CD4-positive, alpha-beta T cell (primary cell): Measurements from ENCODE around the gene ACSL4. TPM values are rescaled to one million over a fixed set of nuclear protein-coding genes. Genes with fewer than 3 reads are reported as not detected.

ENCODE experiments used
- ATAC-seq: fragments of 200-7000 bp; cut with Tn5 transposase; one replicate; pipeline ENCODE4 v1.10.0; 2022; ENCODE audit warnings: mild to moderate bottlenecking; ENCODE audit not compliant: poor library complexity
- CTCF ChIA-PET: fragments of 350-600 bp; sonication (Branson Sonifier 250); formaldehyde crosslinking; loops from one replicate; lab custom pipeline; 2021; ENCODE audit warnings: antibody characterized with exemption, inconsistent platforms; lab: Charles Lee
- POLR2A ChIA-PET: fragments of 350-600 bp; sonication (Branson Sonifier 250); formaldehyde crosslinking; loops from one replicate; lab custom pipeline; 2021; ENCODE audit warnings: antibody characterized with exemption, inconsistent platforms; lab: Charles Lee
- DNase-seq, 14 experiments: peaks; one replicate each; pipeline ENCODE4 v3.0.0-alpha.2; 2013 to 2020; ENCODE audit warnings: mixed read lengths in 2 of 14
- H3K27ac ChIP-seq, 2 donors: one replicate each; pipeline versions ENCODE4 v1.5.1 to v1.7.0; 2013; ENCODE audit warnings: low read length in 2 of 2, low read depth in 1 of 2, mild to moderate bottlenecking in 1 of 2
- H3K27me3 ChIP-seq, 2 experiments: 1 replicate in 1 of 2; 2 replicates in 1 of 2; pipeline versions ENCODE4 v1.6.1 to v1.7.0; 2013; ENCODE audit warnings: low read length in 2 of 2, control low read depth in 1 of 2, mild to moderate bottlenecking in 1 of 2, moderate library complexity in 1 of 2; ENCODE audit not compliant: insufficient read depth in 2 of 2, control insufficient read depth in 1 of 2
- H3K36me3 ChIP-seq: one replicate; pipeline ENCODE4 v1.6.1; 2013; ENCODE audit warnings: low read length, control low read depth; ENCODE audit not compliant: insufficient read depth
- H3K4me1 ChIP-seq: one replicate; pipeline ENCODE4 v1.6.1; 2013; ENCODE audit warnings: low read length, control low read depth; ENCODE audit not compliant: insufficient read depth
- H3K4me3 ChIP-seq: one replicate; pipeline ENCODE4 v1.5.1; 2013; ENCODE audit warnings: mild to moderate bottlenecking, low read length, moderate library complexity
- H3K9me3 ChIP-seq, 2 experiments: 1 replicate in 1 of 2; 2 replicates in 1 of 2; pipeline versions ENCODE4 v1.6.1 to v1.7.0; 2013; ENCODE audit warnings: low read length in 2 of 2, mild to moderate bottlenecking in 2 of 2, control low read depth in 1 of 2, moderate library complexity in 1 of 2; ENCODE audit not compliant: control insufficient read depth in 1 of 2, insufficient read depth in 1 of 2
- H3K27ac Mint-ChIP-seq: one replicate; pipeline ENCODE4 v1.8.0; 2020; ENCODE audit warnings: mixed read lengths
- H3K27me3 Mint-ChIP-seq: one replicate; pipeline ENCODE4 v1.8.0; 2021; ENCODE audit warnings: mixed read lengths
- H3K36me3 Mint-ChIP-seq: one replicate; pipeline ENCODE4 v1.8.0; 2021; ENCODE audit warnings: low read depth, mixed read lengths
- H3K4me1 Mint-ChIP-seq: one replicate; pipeline ENCODE4 v1.8.0; 2021; ENCODE audit warnings: low read depth, mixed read lengths
- H3K4me3 Mint-ChIP-seq: one replicate; pipeline ENCODE4 v1.8.0; 2020; ENCODE audit warnings: mild to moderate bottlenecking, mixed read lengths
- H3K9me3 Mint-ChIP-seq: one replicate; pipeline ENCODE4 v1.8.0; 2020; ENCODE audit warnings: mixed read lengths
- CTCF ChIP-seq: fragments of 200-600 bp; IDR thresholded peaks from one replicate; pipeline ENCODE4 v1.8.0; 2022; ENCODE audit warnings: antibody characterized with exemption, mild to moderate bottlenecking
- intact Hi-C, 2 experiments: fragments of 100-400 bp; cut with DNase I in 1 of 2; cut with micrococcal nuclease in 1 of 2; formaldehyde crosslinking; loops; one replicate each; pipeline versions ENCODE4 v1.15.1 to v1.9.0; 2023 to 2025; cut with DNase I, micrococcal nuclease
- total RNA-seq, 174 experiments: library from RNA in 2 of 174; stranded (reverse) in 2 of 174; gene quantifications; one replicate each; pipeline ENCODE4 v1.2.3 and lab custom pipeline; 2021 to 2026

ACSL4 gene
- total RNA-seq, 2 experiments from 2014 or later = 11.1 to 14.5 TPM

- Histone ChIP-seq H3K27me3 (peaks cover 0 to 3% of the 10 kb centered on the region in 2 experiments), H3K36me3 (no peaks in the 10 kb centered on the region), H3K4me1 (no peaks in the 10 kb centered on the region), H3K9me3 (no peaks in the 10 kb centered on the region), H3K27ac (no peak overlapping the region), H3K4me3 (no peak overlapping the region)
- Mint-ChIP-seq H3K36me3 (no peaks in the 10 kb centered on the region), H3K4me3 (no peak overlapping the region), H3K27me3 (no peaks in the 10 kb centered on the region), H3K27ac (no peak overlapping the region), H3K9me3 (peaks cover 6% of the 10 kb centered on the region), H3K4me1 (no peaks in the 10 kb centered on the region)
- ATAC-seq = no peak
- ChIA-PET POLR2A (no interaction called here), CTCF (no interaction called here)
- intact Hi-C loops = no loop called here
- no peak for TF ChIP-seq CTCF
- DNase-seq = no peak
Measured at GRCh38 chrX:109751698-109752097, 18.6 kb upstream of the ACSL4 start.

GRCh38 chrX:109749207-109749606 is 16.1 kb upstream of the ACSL4 start:
- H3K36me3 ChIP-seq = no peaks in the 10 kb centered on the region
- no peaks in the 10 kb centered on the region for H3K9me3 ChIP-seq
- no peaks in the 10 kb centered on the region for H3K4me1 ChIP-seq
- no peaks in the 10 kb centered on the region for H3K36me3 Mint-ChIP-seq
- no peaks in the 10 kb centered on the region for H3K27me3 Mint-ChIP-seq
- intact Hi-C loops = no loop called here
- ATAC-seq = no peak
- DNase-seq = no peak
- TF ChIP-seq CTCF = no peak
- CTCF ChIA-PET = no interaction called here
- H3K4me3 Mint-ChIP-seq = no peak overlapping the region
- no peaks in the 10 kb centered on the region for H3K9me3 Mint-ChIP-seq
- no peaks in the 10 kb centered on the region for H3K27me3 ChIP-seq
- H3K27ac ChIP-seq = no peak overlapping the region
- POLR2A ChIA-PET = no interaction called here
- no peak overlapping the region for H3K27ac Mint-ChIP-seq
- no peaks in the 10 kb centered on the region for H3K4me1 Mint-ChIP-seq
- H3K4me3 ChIP-seq = no peak overlapping the region

DNA sequence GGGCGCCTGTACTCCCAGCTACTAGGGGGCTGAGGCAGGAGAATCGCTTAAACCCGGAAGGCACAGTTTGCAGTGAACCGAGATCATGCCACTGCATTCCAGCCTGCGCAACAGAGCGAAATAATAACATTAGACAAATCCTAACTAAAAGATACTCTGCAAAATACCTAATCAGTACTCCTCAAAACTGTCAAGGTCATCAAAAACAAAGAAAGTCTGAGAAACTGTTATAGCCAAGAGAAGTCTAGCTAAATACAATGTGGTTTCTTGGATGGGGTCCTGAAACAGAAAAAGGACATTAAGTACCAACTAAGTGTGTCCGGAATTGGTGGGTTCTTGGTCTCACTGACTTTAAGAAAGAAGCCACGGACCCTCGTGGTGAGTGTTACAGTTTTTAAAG is 14.6 kb upstream of the ACSL4 start:
- H3K27ac ChIP-seq = no peak overlapping the region
- DNase-seq = no peak
- ChIA-PET POLR2A (no interaction called here), CTCF (no interaction called here)
- no peaks in the 10 kb centered on the region for H3K9me3 ChIP-seq
- no peak overlapping the region for H3K27ac Mint-ChIP-seq
- no peaks in the 10 kb centered on the region for H3K27me3 ChIP-seq
- H3K36me3 ChIP-seq = no peaks in the 10 kb centered on the region
- no peak for TF ChIP-seq CTCF
- H3K4me1 ChIP-seq = no peaks in the 10 kb centered on the region
- ATAC-seq = no peak
- H3K4me3 ChIP-seq = no peak overlapping the region
- no peaks in the 10 kb centered on the region for H3K4me1 Mint-ChIP-seq
- H3K9me3 Mint-ChIP-seq = no peaks in the 10 kb centered on the region
- intact Hi-C loops = no loop called here
- H3K27me3 Mint-ChIP-seq = no peaks in the 10 kb centered on the region
- no peak overlapping the region for H3K4me3 Mint-ChIP-seq
- H3K36me3 Mint-ChIP-seq = no peaks in the 10 kb centered on the region
